Thyroid gland (tissue), 4 donors: Measurements from ENCODE around the gene TRIM39.

Source experiments
- CTCF ChIP-seq, 6 experiments: fragments of 200-600 bp in 3 of 6; fragments of 450-650 bp in 3 of 6; sonication (generic) in 3 of 6; IDR thresholded peaks; one replicate each; pipeline ENCODE4 v1.5.1; 2016 to 2019; ENCODE audit warnings: antibody characterized with exemption in 6 of 6, mild to moderate bottlenecking in 2 of 6, inconsistent platforms in 1 of 6, moderate library complexity in 1 of 6
- POLR2A ChIP-seq, 2 donors: fragments of 450-650 bp; IDR thresholded peaks; one replicate each; pipeline ENCODE4 v1.6.1; 2017; ENCODE audit warnings: antibody characterized with exemption in 2 of 2, mild to moderate bottlenecking in 2 of 2, moderate library complexity in 1 of 2

DNA sequence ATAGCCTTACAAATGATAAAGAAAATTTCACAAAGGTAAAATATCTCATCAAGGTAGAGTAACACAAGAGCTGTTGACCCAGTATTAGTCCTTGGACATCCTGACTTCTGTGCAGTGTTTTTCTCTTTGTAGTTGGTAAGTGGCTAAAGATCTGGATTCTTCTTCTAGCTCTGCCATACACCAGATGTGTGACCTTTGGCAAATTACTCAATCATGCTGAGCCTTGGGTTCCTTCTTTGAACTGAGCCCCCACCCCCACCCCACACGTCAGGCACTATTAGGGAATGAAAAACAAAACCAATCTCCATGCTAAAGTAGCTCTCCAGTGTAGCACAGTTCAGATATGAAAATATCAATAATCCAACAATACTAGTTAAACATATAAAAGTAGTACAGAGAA lies 15.1 kb upstream of the TRIM39 start:
- TF ChIP-seq POLR2A (IDR thresholded peaks at IDR 0.05): no peak
- TF ChIP-seq CTCF (IDR thresholded peaks at IDR 0.05): no peak
